NCI-H187 treated with DMSO at 0.1 percent for 48 hours (cell line): ENCODE data around the gene LCN2.

Experiments
- DNase-seq: peaks from one replicate; lab custom pipeline; 2025; lab: John Stamatoyannopoulos, UW

Gene LCN2

DNA sequence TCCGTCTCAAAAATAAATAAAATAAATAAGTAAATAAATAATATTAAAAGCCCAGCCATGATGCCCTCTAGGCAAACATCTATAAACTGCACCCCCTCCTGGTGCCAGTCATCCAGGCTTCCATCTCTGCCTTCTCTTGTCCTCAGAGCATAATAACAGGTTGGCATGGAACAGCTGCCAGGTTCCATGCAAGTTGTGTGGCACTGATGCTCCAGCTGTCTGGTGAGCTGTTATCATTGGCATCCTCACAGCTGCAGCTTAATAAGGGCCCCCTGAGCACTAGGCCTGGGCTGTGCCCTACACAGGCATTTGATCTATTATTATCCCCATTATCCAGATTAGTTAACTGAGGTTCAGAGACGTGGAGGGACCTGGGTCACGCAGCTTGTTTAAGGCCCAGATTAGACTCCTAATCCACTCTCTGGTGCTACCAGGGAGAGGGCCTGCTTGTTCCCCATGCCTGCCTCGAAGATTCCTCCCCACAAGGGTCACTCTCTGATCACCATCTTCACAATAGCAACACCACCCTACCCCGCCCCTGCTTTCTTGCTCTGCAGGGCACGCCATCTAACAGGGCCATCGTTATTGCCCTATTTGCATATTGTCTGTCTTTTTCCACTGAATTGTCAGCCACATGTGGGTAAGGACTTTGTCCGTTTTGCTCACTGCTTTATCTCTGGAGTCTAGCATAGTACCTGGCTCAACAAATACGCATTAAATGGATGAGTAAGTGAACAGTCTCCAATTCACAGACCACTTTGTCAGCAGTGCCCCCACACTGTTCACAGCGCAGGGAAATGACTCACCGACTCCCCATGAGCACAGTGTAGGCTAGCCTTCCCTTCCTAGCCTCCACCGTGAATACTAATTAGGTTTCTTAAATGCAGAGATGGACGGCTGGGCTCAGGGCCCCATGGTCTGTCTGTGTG is 52.5 kb downstream of the LCN2 start:
- no peak for DNase-seq

DNA sequence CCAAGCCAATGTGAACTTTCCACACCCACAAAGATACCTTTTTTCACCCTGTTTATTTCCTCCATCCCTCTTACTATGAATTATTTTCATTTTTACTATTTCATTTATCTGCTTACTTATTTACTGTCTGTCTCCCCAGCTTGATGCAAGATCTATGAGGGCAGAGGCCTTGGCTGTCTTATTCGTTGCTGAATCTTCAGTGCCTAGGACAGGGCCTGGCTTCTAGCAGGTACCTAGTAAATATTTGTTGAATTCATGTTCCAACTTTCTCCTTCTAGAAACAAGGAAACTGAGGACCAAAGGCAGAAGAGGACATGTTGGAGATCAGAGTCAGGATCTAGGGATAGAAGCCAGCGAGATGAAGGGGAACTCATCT is 53.4 kb downstream of the LCN2 start:
- no peak for DNase-seq
